Caco-2 (cell line): ENCODE results near the gene KCNC1. TPM values are rescaled to one million over a fixed set of nuclear protein-coding genes. Genes with fewer than 3 reads are reported as not detected.

ENCODE experiments used
- BruUV-seq: library from RNA; stranded (reverse); fragments of 400-500 nt; replicated peaks from 2 replicates; lab custom pipeline; 2021; lab: Mats Ljungman, UMichigan
- CTCF ChIA-PET: fragments of 300-600 bp; sonication (Branson Sonifier 250); formaldehyde crosslinking; loops from one replicate; lab custom pipeline; 2022; ENCODE audit warnings: antibody characterized with exemption; lab: Charles Lee
- POLR2A ChIA-PET: fragments of 300-600 bp; sonication (Branson Sonifier 250); formaldehyde crosslinking; loops from one replicate; lab custom pipeline; 2022; ENCODE audit warnings: antibody characterized with exemption; lab: Charles Lee
- DNase-seq, 2 experiments: peaks; one replicate each; pipeline versions ENCODE4 v3.0.0 to v3.0.0-alpha.2; 2020 to 2022
- H3K27me3 ChIP-seq: replicated peaks from 2 replicates; pipeline ENCODE4 v1.6.0; 2011; ENCODE audit warnings: low read length; ENCODE audit not compliant: control insufficient read depth, insufficient read depth
- H3K36me3 ChIP-seq: 2 replicates; pipeline ENCODE4 v1.5.1; 2011; ENCODE audit warnings: low read length; ENCODE audit not compliant: control insufficient read depth, insufficient read depth
- H3K4me1 ChIP-seq: fragments of 250-450 bp; sonication (Bioruptor Pico); 2 replicates; pipeline ENCODE4 v1.5.1; 2020; ENCODE audit warnings: mild to moderate bottlenecking
- H3K4me3 ChIP-seq: 2 replicates; pipeline ENCODE4 v1.5.1; 2011; ENCODE audit warnings: low read depth, mild to moderate bottlenecking, control low read depth, low read length
- H3K9me3 ChIP-seq: fragments of 250-450 bp; sonication (Bioruptor Pico); 2 replicates; pipeline ENCODE4 v1.5.1; 2020; ENCODE audit warnings: mild to moderate bottlenecking, moderate library complexity
- H3K27ac Mint-ChIP-seq: one replicate; pipeline ENCODE4 v1.8.0; 2022; ENCODE audit warnings: mixed read lengths; ENCODE audit not compliant: unreplicated experiment
- H3K27me3 Mint-ChIP-seq: one replicate; pipeline ENCODE4 v1.8.0; 2022; ENCODE audit warnings: mixed read lengths; ENCODE audit not compliant: insufficient read depth, unreplicated experiment
- H3K36me3 Mint-ChIP-seq: one replicate; pipeline ENCODE4 v1.8.0; 2022; ENCODE audit warnings: mild to moderate bottlenecking, mixed read lengths; ENCODE audit not compliant: insufficient read depth, unreplicated experiment
- H3K4me1 Mint-ChIP-seq: one replicate; pipeline ENCODE4 v1.8.0; 2022; ENCODE audit warnings: low read depth, mixed read lengths; ENCODE audit not compliant: unreplicated experiment
- H3K4me3 Mint-ChIP-seq: one replicate; pipeline ENCODE4 v1.8.0; 2022; ENCODE audit warnings: mild to moderate bottlenecking, moderate library complexity, mixed read lengths; ENCODE audit not compliant: unreplicated experiment
- H3K9me3 Mint-ChIP-seq: one replicate; pipeline ENCODE4 v1.8.0; 2022; ENCODE audit warnings: mixed read lengths; ENCODE audit not compliant: unreplicated experiment
- CTCF ChIP-seq, 2 experiments: fragments of 200-600 bp in 1 of 2; IDR thresholded peaks; 1 replicate in 1 of 2; 2 replicates in 1 of 2; pipeline versions ENCODE4 v1.5.1 to v1.8.0; 2011 to 2022; ENCODE audit warnings: antibody characterized with exemption in 1 of 2, control low read depth in 1 of 2, inconsistent platforms in 1 of 2, low read depth in 1 of 2, low read length in 1 of 2, mild to moderate bottlenecking in 1 of 2, moderate library complexity in 1 of 2; ENCODE audit not compliant: insufficient read depth in 1 of 2, severe bottlenecking in 1 of 2, unreplicated experiment in 1 of 2
- intact Hi-C: fragments of 100-400 bp; cut with micrococcal nuclease; formaldehyde crosslinking; loops from one replicate; pipeline ENCODE4 v1.10.0; 2022; ENCODE audit not compliant: unreplicated experiment
- total RNA-seq: library from RNA; stranded (reverse); gene quantifications from 2 replicates; pipeline ENCODE4 v1.2.3, GENCODE V29; 2022

Gene KCNC1
- total RNA-seq, 1 experiment from 2014 or later, result 0.07 TPM

- no peaks in the 10 kb centered on the region for H3K9me3 ChIP-seq
- H3K4me3 ChIP-seq, result no peak overlapping the region
- Mint-ChIP-seq H3K36me3 (no peaks in the 10 kb centered on the region), H3K27me3 (peaks cover 16% of the 10 kb centered on the region), H3K4me1 (no peaks in the 10 kb centered on the region), H3K9me3 (no peaks in the 10 kb centered on the region), H3K4me3 (no peak overlapping the region), H3K27ac (no peak overlapping the region)
- no peak for TF ChIP-seq CTCF (IDR thresholded peaks at IDR 0.05; ENCODE audit: insufficient read depth in 1 of 2, low read depth in 1 of 2, low read length in 1 of 2, severe bottlenecking in 1 of 2, unreplicated experiment in 1 of 2)
- no TSS peak for BruUV-seq
- H3K4me1 ChIP-seq, result peaks cover 9% of the 10 kb centered on the region; the same call in 1 of the 2 replicates
- intact Hi-C loops, result no loop called here
- peak in 1 of 2 experiments; percentile 23 for DNase-seq
- ChIA-PET CTCF (no interaction called here), POLR2A (no interaction called here)
- H3K27me3 ChIP-seq, result no peaks in the 10 kb centered on the region; the same call in 1 of the 2 replicates
- no peaks in the 10 kb centered on the region for H3K36me3 ChIP-seq
Observed at GRCh38 chr11:17736930-17737817, 2.6 kb downstream of the KCNC1 start.

- Mint-ChIP-seq H3K4me1 (no peaks in the 10 kb centered on the region), H3K9me3 (no peaks in the 10 kb centered on the region), H3K27ac (no peak overlapping the region), H3K27me3 (peaks cover 12% of the 10 kb centered on the region), H3K36me3 (no peaks in the 10 kb centered on the region), H3K4me3 (no peak overlapping the region)
- Histone ChIP-seq H3K36me3 (no peaks in the 10 kb centered on the region), H3K4me3 (no peak overlapping the region), H3K27me3 (no peaks in the 10 kb centered on the region), H3K4me1 (peaks cover 9% of the 10 kb centered on the region; the same call in 1 of the 2 replicates), H3K9me3 (no peaks in the 10 kb centered on the region)
- no peak for TF ChIP-seq CTCF (IDR thresholded peaks at IDR 0.05; ENCODE audit: insufficient read depth in 1 of 2, low read depth in 1 of 2, low read length in 1 of 2, severe bottlenecking in 1 of 2, unreplicated experiment in 1 of 2)
- intact Hi-C loops, result no loop called here
- ChIA-PET POLR2A (no interaction called here), CTCF (interaction anchor here (0.6 kb wide), 1 partner anchor 374 kb away, joined by 3 read pairs; no protein-coding TSS in a partner anchor)
- BruUV-seq, result no TSS peak
- DNase-seq, result peak in 1 of 2 experiments; percentile 13
Observed at GRCh38 chr11:17738151-17738973, 3.8 kb downstream of the KCNC1 start.

- no peaks in the 10 kb centered on the region for H3K4me1 Mint-ChIP-seq
- no peaks in the 10 kb centered on the region for H3K36me3 Mint-ChIP-seq
- H3K27me3 Mint-ChIP-seq, result peaks cover 5% of the 10 kb centered on the region
- no peak overlapping the region for H3K4me3 ChIP-seq
- ChIA-PET CTCF (interaction anchor here (2.2 kb wide), 1 partner anchor 9 kb away, joined by 10 read pairs; no protein-coding TSS in a partner anchor), POLR2A (no interaction called here)
- TF ChIP-seq CTCF (IDR thresholded peaks at IDR 0.05; ENCODE audit: insufficient read depth in 1 of 2, low read depth in 1 of 2, low read length in 1 of 2, severe bottlenecking in 1 of 2, unreplicated experiment in 1 of 2), result no peak
- H3K27me3 ChIP-seq, result no peaks in the 10 kb centered on the region
- H3K27ac Mint-ChIP-seq, result no peak overlapping the region
- no peaks in the 10 kb centered on the region for H3K9me3 ChIP-seq
- peak in 1 of 2 experiments; percentile 24 for DNase-seq
- no peaks in the 10 kb centered on the region for H3K9me3 Mint-ChIP-seq
- H3K4me3 Mint-ChIP-seq, result no peak overlapping the region
- no peaks in the 10 kb centered on the region for H3K36me3 ChIP-seq
- H3K4me1 ChIP-seq, result 0 out of 2 replicates have a peak, but pooled peaks cover 4% of the 10 kb centered on the region
- intact Hi-C loops, result no loop called here
- BruUV-seq, result no TSS peak
Observed at GRCh38 chr11:17739945-17740338, 5.4 kb downstream of the KCNC1 start.
